PC-3 (cell line): ENCODE data around the gene SAPCD1. TPM values are rescaled to one million over a fixed set of nuclear protein-coding genes. Genes with fewer than 3 reads are reported as not detected.

Source experiments
- ATAC-seq: fragments of 200-7000 bp; cut with Tn5 transposase; 2 replicates; pipeline ENCODE4 v1.9.1; 2020; ENCODE audit warnings: mild to moderate bottlenecking, moderate library complexity
- BruUV-seq: library from RNA; stranded (reverse); fragments of 400-500 nt; replicated peaks from 2 replicates; lab custom pipeline; 2021; lab: Mats Ljungman, UMichigan
- CTCF ChIA-PET: fragments of 300-600 bp; sonication (Branson Sonifier 250); formaldehyde crosslinking; loops from one replicate; lab custom pipeline; 2022; ENCODE audit warnings: antibody characterized with exemption; lab: Charles Lee
- POLR2A ChIA-PET: fragments of 300-600 bp; sonication (Branson Sonifier 250); formaldehyde crosslinking; loops from one replicate; lab custom pipeline; 2022; ENCODE audit warnings: antibody characterized with exemption; ENCODE audit not compliant: unreplicated experiment; lab: Charles Lee
- DNase-seq: peaks from one replicate; pipeline ENCODE4 v3.0.0-alpha.2; 2015
- H2AFZ ChIP-seq: fragments of 300-600 bp; sonication (generic); 2 replicates; pipeline ENCODE4 v1.6.0; 2016; ENCODE audit warnings: antibody characterized with exemption, low read length
- H3F3A ChIP-seq: fragments of 300-600 bp; sonication (generic); one replicate; pipeline ENCODE4 v1.6.0; 2017; ENCODE audit warnings: antibody characterized with exemption, low read length, control low read depth, mild to moderate bottlenecking; ENCODE audit not compliant: unreplicated experiment
- H3K27ac ChIP-seq: fragments of 300-600 bp; sonication (generic); 2 replicates; pipeline ENCODE4 v1.5.1; 2016; ENCODE audit warnings: mild to moderate bottlenecking, low read length
- H3K27me3 ChIP-seq: fragments of 300-600 bp; sonication (generic); 2 replicates; pipeline ENCODE4 v1.6.1; 2016; ENCODE audit warnings: low read length, mixed read lengths
- H3K36me3 ChIP-seq: fragments of 300-600 bp; sonication (generic); 2 replicates; pipeline ENCODE4 v1.6.1; 2016; ENCODE audit warnings: low read depth, mixed run types, low read length, mixed read lengths
- H3K4me1 ChIP-seq: fragments of 300-600 bp; sonication (generic); 2 replicates; pipeline ENCODE4 v1.5.1; 2016; ENCODE audit warnings: low read length; ENCODE audit not compliant: insufficient read depth
- H3K4me2 ChIP-seq: fragments of 300-600 bp; sonication (generic); 2 replicates; pipeline ENCODE4 v1.6.0; 2016; ENCODE audit warnings: low read length
- H3K4me3 ChIP-seq: fragments of 300-600 bp; sonication (generic); 2 replicates; pipeline ENCODE4 v1.5.1; 2016; ENCODE audit warnings: mild to moderate bottlenecking, low read length, mixed read lengths
- H3K79me2 ChIP-seq: fragments of 300-600 bp; sonication (generic); 2 replicates; pipeline ENCODE4 v1.6.1; 2017; ENCODE audit warnings: low read length, mixed read lengths
- H3K9ac ChIP-seq: fragments of 300-600 bp; sonication (generic); 2 replicates; pipeline ENCODE4 v1.6.0; 2016; ENCODE audit warnings: mild to moderate bottlenecking, low read length
- H3K9me2 ChIP-seq: fragments of 300-600 bp; sonication (generic); replicated peaks from 2 replicates; pipeline ENCODE4 v1.6.1; 2016; ENCODE audit warnings: mixed run types, low read length, mixed read lengths
- H3K9me3 ChIP-seq: fragments of 300-600 bp; sonication (generic); 2 replicates; pipeline ENCODE4 v1.6.1; 2016; ENCODE audit warnings: low read length, mixed read lengths
- H4K20me1 ChIP-seq: fragments of 300-600 bp; sonication (generic); 2 replicates; pipeline ENCODE4 v1.6.1; 2016; ENCODE audit warnings: low read length, mixed read lengths
- EZH2 ChIP-seq: fragments of 300-600 bp; sonication (generic); IDR thresholded peaks from one replicate; pipeline ENCODE4 v1.6.1; 2017; ENCODE audit warnings: antibody characterized with exemption, mild to moderate bottlenecking, low read length; ENCODE audit not compliant: unreplicated experiment
- EZH2phosphoT487 ChIP-seq: fragments of 300-600 bp; sonication (generic); IDR thresholded peaks from 2 replicates; pipeline ENCODE4 v1.6.1; 2018; ENCODE audit warnings: mild to moderate bottlenecking, antibody characterized with exemption, low read length, borderline replicate concordance
- intact Hi-C: fragments of 100-400 bp; cut with micrococcal nuclease; formaldehyde crosslinking; loops from 2 replicates; pipeline ENCODE4 v1.9.0; 2023
- total RNA-seq: library from RNA; depleted of rRNA; stranded (reverse); fragments of >200 nt; gene quantifications from 2 replicates; pipeline ENCODE4 v1.2.3, GENCODE V29; 2014
- TF ChIP-seq, protein P1 (sequence below): fragments of 300-600 bp; sonication (generic); conservative IDR thresholded peaks from 2 replicates; pipeline ENCODE4 v1.5.1; 2017; ENCODE audit warnings: antibody characterized with exemption, low read depth, mild to moderate bottlenecking, low read length

SAPCD1 gene
- total RNA-seq, 1 experiment from 2014 or later: 4.2 TPM

DNA sequence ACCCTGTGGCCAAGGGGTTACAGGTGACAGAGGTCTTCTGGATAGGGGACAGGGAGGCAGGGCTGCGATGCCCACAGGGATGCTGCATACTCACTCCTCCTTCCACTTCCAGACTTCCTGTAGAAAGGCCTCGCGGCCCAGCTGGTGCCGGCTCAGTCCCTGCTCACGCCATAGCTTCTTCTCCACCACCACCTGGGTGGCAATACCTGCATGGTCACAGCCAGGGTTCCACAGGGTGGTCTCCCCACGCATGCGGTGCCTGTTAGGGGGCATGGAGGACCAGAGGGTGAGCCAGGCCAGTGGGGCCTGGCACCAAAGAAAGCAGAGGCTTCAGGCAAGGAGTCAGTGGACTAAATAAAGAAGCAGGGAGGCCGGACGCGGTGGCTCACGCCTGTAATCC is 23.0 kb downstream of the SAPCD1 start:
- Histone ChIP-seq H3K9me2 (no peaks in the 10 kb centered on the region), H2AFZ (no peak overlapping the region), H3K4me3 (no peak overlapping the region), H3K4me2 (no peak overlapping the region), H3K9ac (no peak overlapping the region), H3F3A (no peaks in the 10 kb centered on the region), H3K79me2 (peaks cover 9% of the 10 kb centered on the region), H3K36me3 (peaks cover 44% of the 10 kb centered on the region), H4K20me1 (no peaks in the 10 kb centered on the region), H3K4me1 (no peaks in the 10 kb centered on the region), H3K27ac (no peak overlapping the region), H3K9me3 (no peaks in the 10 kb centered on the region), H3K27me3 (no peaks in the 10 kb centered on the region)
- TF ChIP-seq EZH2phosphoT487 (no peak), EZH2 (no peak)
- TF ChIP-seq, protein P1, sequence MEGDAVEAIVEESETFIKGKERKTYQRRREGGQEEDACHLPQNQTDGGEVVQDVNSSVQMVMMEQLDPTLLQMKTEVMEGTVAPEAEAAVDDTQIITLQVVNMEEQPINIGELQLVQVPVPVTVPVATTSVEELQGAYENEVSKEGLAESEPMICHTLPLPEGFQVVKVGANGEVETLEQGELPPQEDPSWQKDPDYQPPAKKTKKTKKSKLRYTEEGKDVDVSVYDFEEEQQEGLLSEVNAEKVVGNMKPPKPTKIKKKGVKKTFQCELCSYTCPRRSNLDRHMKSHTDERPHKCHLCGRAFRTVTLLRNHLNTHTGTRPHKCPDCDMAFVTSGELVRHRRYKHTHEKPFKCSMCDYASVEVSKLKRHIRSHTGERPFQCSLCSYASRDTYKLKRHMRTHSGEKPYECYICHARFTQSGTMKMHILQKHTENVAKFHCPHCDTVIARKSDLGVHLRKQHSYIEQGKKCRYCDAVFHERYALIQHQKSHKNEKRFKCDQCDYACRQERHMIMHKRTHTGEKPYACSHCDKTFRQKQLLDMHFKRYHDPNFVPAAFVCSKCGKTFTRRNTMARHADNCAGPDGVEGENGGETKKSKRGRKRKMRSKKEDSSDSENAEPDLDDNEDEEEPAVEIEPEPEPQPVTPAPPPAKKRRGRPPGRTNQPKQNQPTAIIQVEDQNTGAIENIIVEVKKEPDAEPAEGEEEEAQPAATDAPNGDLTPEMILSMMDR: no peak
- no TSS peak for BruUV-seq
- POLR2A ChIA-PET: interaction anchor here (0.8 kb wide), 1 partner anchor 42 kb away, joined by 4 read pairs; no protein-coding TSS in a partner anchor
- ATAC-seq (no peak), DNase-seq (no peak)
- intact Hi-C loops: no loop called here
- CTCF ChIA-PET: no interaction called here

DNA sequence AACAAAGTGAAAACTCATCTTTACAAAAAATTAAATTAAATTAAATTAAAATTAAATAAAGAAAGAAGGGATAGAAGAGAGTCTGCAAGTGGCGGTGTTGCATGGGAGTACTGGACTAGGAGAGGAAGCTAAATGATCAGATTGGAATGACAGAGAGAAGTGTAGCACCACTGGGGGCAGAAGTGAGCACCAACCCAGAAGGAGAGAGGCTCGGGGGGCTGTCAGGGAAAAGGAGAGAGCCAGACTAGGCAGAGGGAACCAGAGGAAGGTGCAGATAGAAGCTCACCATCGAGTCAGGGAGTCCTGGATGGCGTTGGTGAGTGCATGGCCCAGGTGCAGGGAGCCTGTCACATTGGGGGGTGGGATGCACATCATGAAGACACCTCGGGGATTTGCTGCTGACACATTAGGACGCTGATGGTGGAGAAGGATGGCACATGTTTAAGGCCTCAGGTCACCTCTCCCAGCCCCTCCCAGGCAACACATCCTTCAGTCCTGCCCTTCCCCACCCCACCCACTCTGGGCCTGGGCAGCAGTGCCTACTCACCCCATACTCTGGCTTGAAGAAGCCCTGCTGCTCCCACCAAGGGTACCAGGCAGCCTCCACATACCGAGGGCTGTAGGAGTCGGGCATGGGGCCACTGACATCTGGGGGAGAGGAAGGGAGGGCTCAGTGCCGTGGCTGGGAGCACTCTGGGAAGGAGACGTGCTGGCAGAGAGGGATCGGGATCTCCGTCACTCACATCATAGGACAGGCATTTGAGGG is 29.1 kb downstream of the SAPCD1 start:
- no peak for TF ChIP-seq EZH2phosphoT487
- TF ChIP-seq, protein P1: peak; percentile 62
- no peak for TF ChIP-seq EZH2
- BruUV-seq: no TSS peak
- DNase-seq: peak; percentile 53

DNA sequence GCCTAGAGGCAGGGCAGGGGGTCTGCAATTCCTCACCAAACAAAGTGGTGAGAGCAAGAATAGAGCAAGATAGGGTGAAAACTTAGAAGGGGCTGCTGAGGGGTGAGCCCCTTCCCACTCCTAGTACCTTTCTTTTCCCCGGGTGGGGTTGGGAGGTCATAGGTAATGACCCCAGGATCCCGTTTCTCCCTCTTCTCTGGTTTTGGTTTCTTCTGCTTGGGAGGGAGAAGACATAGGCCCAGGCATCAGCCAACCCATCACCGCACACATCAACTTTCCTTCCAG is 29.6 kb downstream of the SAPCD1 start:
- Histone ChIP-seq H3K9ac (peak overlapping the region; percentile 77), H3K36me3 (peaks cover 20% of the 10 kb centered on the region; the same call in 1 of the 2 replicates), H3K4me1 (peaks cover 24% of the 10 kb centered on the region), H3K4me2 (peak overlapping the region; percentile 95), H3K79me2 (peaks cover 56% of the 10 kb centered on the region), H3K27ac (peak overlapping the region; percentile 80), H2AFZ (no peak overlapping the region), H3K9me3 (no peaks in the 10 kb centered on the region), H3F3A (no peaks in the 10 kb centered on the region), H3K27me3 (no peaks in the 10 kb centered on the region), H3K4me3 (peak overlapping the region; percentile 87), H4K20me1 (no peaks in the 10 kb centered on the region), H3K9me2 (no peaks in the 10 kb centered on the region)
- ATAC-seq (no peak), DNase-seq (no peak)
- TF ChIP-seq EZH2phosphoT487: no peak
- no peak for TF ChIP-seq EZH2
- TF ChIP-seq, protein P1: no peak
- intact Hi-C loops: no loop called here
- ChIA-PET CTCF (no interaction called here), POLR2A (interaction anchor here (0.7 to 1.5 kb wide), 2 partner anchors 36 to 62 kb away, joined by 3 to 6 read pairs; partner anchors contain the start of gene HSPA1B)
- BruUV-seq: no TSS peak

More for the DNA sequence above, 29.1 kb downstream of the SAPCD1 start:
- peak overlapping the region; percentile 87; the same call in 1 of the 2 replicates for H3K4me3 ChIP-seq
- intact Hi-C loops: no loop called here
- no peaks in the 10 kb centered on the region for H4K20me1 ChIP-seq
- H3K9me2 ChIP-seq: no peaks in the 10 kb centered on the region
- H3K27ac ChIP-seq: no peak overlapping the region
- H3K79me2 ChIP-seq: peaks cover 56% of the 10 kb centered on the region
- H3K36me3 ChIP-seq: peaks cover 20% of the 10 kb centered on the region; the same call in 1 of the 2 replicates
- ChIA-PET CTCF (interaction anchor here (0.5 to 1.0 kb wide), 4 partner anchors 15 to 390 kb away, joined by 3 to 5 read pairs (median 4); partner anchors contain the start of gene LSM2), POLR2A (interaction anchor here (0.7 to 1.5 kb wide), 3 partner anchors 24 to 61 kb away, joined by 3 to 6 read pairs (median 4); partner anchors contain the start of genes HSPA1A and HSPA1B)
- H3K4me2 ChIP-seq: peak overlapping the region; percentile 95
- no peak overlapping the region for H2AFZ ChIP-seq
- H3K27me3 ChIP-seq: no peaks in the 10 kb centered on the region
- H3K4me1 ChIP-seq: peaks cover 24% of the 10 kb centered on the region
- no peaks in the 10 kb centered on the region for H3K9me3 ChIP-seq
- no peak for ATAC-seq
- H3K9ac ChIP-seq: no peak overlapping the region
- no peaks in the 10 kb centered on the region for H3F3A ChIP-seq
